HepG2 (cell line): ENCODE measurements around the gene ANKRD65. TPM values are rescaled to one million over a fixed set of nuclear protein-coding genes. Genes with fewer than 3 reads are reported as not detected.

Experiments
- ATF7-NPFF ChIP-seq: sonication (generic); formaldehyde crosslinking; IDR thresholded peaks from 2 replicates; pipeline ENCODE4 v1.8.1; 2023; ENCODE audit warnings: mild to moderate bottlenecking, low read depth, missing genetic modification reagents, moderate library complexity
- BRD4 ChIP-seq: sonication (generic); formaldehyde crosslinking; IDR thresholded peaks from 2 replicates; pipeline ENCODE4 v1.4.0; 2020; ENCODE audit warnings: missing genetic modification reagents
- CAMTA2 ChIP-seq: sonication (generic); formaldehyde crosslinking; IDR thresholded peaks from 2 replicates; pipeline ENCODE4 v1.4.0; 2020; ENCODE audit warnings: mild to moderate bottlenecking, missing genetic modification reagents, borderline replicate concordance
- CCAR2 ChIP-seq: fragments of 200-400 bp; formaldehyde crosslinking; optimal IDR thresholded peaks from 2 replicates; pipeline ENCODE3; 2018; ENCODE audit warnings: low read depth, mild to moderate bottlenecking, low read length, moderate library complexity
- FOXK2 ChIP-seq: fragments of 450-650 bp; IDR thresholded peaks from 2 replicates; pipeline ENCODE4 v1.6.1; 2016
- JARID2 ChIP-seq: sonication (generic); formaldehyde crosslinking; IDR thresholded peaks from 2 replicates; pipeline ENCODE4 v1.8.1; 2023; ENCODE audit warnings: missing genetic modification reagents, inconsistent platforms; ENCODE audit not compliant: insufficient replicate concordance
- KDM2A ChIP-seq: sonication (generic); formaldehyde crosslinking; IDR thresholded peaks from 2 replicates; pipeline ENCODE4 v1.4.0; 2020; ENCODE audit warnings: low read depth, missing genetic modification reagents, borderline replicate concordance
- KLF16 ChIP-seq, 2 experiments: sonication (generic) in 1 of 2; formaldehyde crosslinking in 1 of 2; IDR thresholded peaks; 2 replicates each; pipeline versions ENCODE4 v1.6.1 to v1.8.0; 2016 to 2023; ENCODE audit warnings: missing genetic modification reagents in 2 of 2, missing compliant biosample characterization in 1 of 2
- MTA3 ChIP-seq: sonication (generic); formaldehyde crosslinking; IDR thresholded peaks from 2 replicates; pipeline ENCODE4 v1.4.0; 2020; ENCODE audit warnings: missing genetic modification reagents
- NCOA5 ChIP-seq: sonication (generic); formaldehyde crosslinking; IDR thresholded peaks from 2 replicates; pipeline ENCODE4 v1.4.0; 2020; ENCODE audit warnings: missing genetic modification reagents
- NFATC3 ChIP-seq: sonication (generic); formaldehyde crosslinking; IDR thresholded peaks from 2 replicates; pipeline ENCODE4 v1.5.1; 2020; ENCODE audit warnings: mild to moderate bottlenecking, missing genetic modification reagents
- RFX3 ChIP-seq: IDR thresholded peaks from 2 replicates; pipeline ENCODE4 v1.6.1; 2016; ENCODE audit warnings: missing biosample characterization, missing genetic modification reagents
- SMARCE1 ChIP-seq: fragments of 450-650 bp; IDR thresholded peaks from 2 replicates; pipeline ENCODE4 v1.6.1; 2017; ENCODE audit warnings: borderline replicate concordance
- TBX2 ChIP-seq: sonication (generic); formaldehyde crosslinking; IDR thresholded peaks from 2 replicates; pipeline ENCODE4 v1.5.0; 2020; ENCODE audit warnings: missing genetic modification reagents, mild to moderate bottlenecking, borderline replicate concordance
- TBX3 ChIP-seq: fragments of 450-650 bp; IDR thresholded peaks from 2 replicates; pipeline ENCODE4 v1.6.1; 2017; ENCODE audit warnings: antibody characterized with exemption, mild to moderate bottlenecking, inconsistent platforms, borderline replicate concordance
- TCF12 ChIP-seq, 2 experiments: fragments of 450-650 bp in 1 of 2; sonication (generic) in 1 of 2; formaldehyde crosslinking in 1 of 2; IDR thresholded peaks; 2 replicates each; pipeline versions ENCODE4 v1.6.1 to v1.8.0; 2017 to 2022; ENCODE audit warnings: antibody characterized with exemption in 1 of 2, mild to moderate bottlenecking in 1 of 2, missing genetic modification reagents in 1 of 2, moderate library complexity in 1 of 2
- ZFP90 ChIP-seq: sonication (generic); formaldehyde crosslinking; IDR thresholded peaks from 2 replicates; pipeline ENCODE4 v1.8.0; 2022; ENCODE audit warnings: missing genetic modification reagents, mild to moderate bottlenecking, inconsistent platforms, borderline replicate concordance
- ZNF121 ChIP-seq: sonication (generic); formaldehyde crosslinking; IDR thresholded peaks from 2 replicates; pipeline ENCODE4 v1.5.0; 2020; ENCODE audit warnings: mild to moderate bottlenecking, missing genetic modification reagents
- ZNF670 ChIP-seq: sonication (generic); formaldehyde crosslinking; IDR thresholded peaks from 2 replicates; pipeline ENCODE4 v1.8.0; 2022; ENCODE audit warnings: mild to moderate bottlenecking, missing genetic modification reagents, borderline replicate concordance
- ZNF790 ChIP-seq: sonication (generic); formaldehyde crosslinking; IDR thresholded peaks from 2 replicates; pipeline ENCODE4 v1.8.0; 2022; ENCODE audit warnings: missing genetic modification reagents, mild to moderate bottlenecking, borderline replicate concordance
- polyA plus RNA-seq, 8 experiments: library from polyadenylated mRNA; depleted of rRNA in 3 of 8; stranded (reverse) in 7 of 8; unstranded in 1 of 8; fragments of >200 nt; fragmentation: Illumina TruSeq in 4 of 8; extraction: Trizol in 4 of 8; gene quantifications; 2 replicates each; pipeline versions ENCODE4 v1.2.1 to v1.2.3, GENCODE V29; 2011 to 2016; ENCODE audit warnings: low read depth in 4 of 8, missing spikeins in 1 of 8, mixed read lengths in 1 of 8; ENCODE audit not compliant: insufficient read depth in 1 of 8
- total RNA-seq, 5 experiments: library from RNA; depleted of rRNA; stranded (reverse); fragments of >200 nt; fragmentation: Illumina TruSeq; extraction: Trizol; gene quantifications; 2 replicates each; pipeline ENCODE4 v1.2.3, GENCODE V29; 2016; ENCODE audit warnings: low read depth in 1 of 5
- TF ChIP-seq, protein P1 (sequence below): sonication (generic); formaldehyde crosslinking; IDR thresholded peaks from 2 replicates; pipeline ENCODE4 v1.8.1; 2023; ENCODE audit warnings: missing genetic modification reagents, inconsistent platforms, borderline replicate concordance
- TF ChIP-seq, protein P2 (sequence below), 2 experiments: fragments of 450-650 bp in 1 of 2; sonication (generic) in 1 of 2; formaldehyde crosslinking; IDR thresholded peaks; 2 replicates each; pipeline versions ENCODE4 v1.5.0 to v1.8.0; 2020 to 2022; ENCODE audit warnings: mild to moderate bottlenecking in 1 of 2, missing genetic modification reagents in 1 of 2
- TF ChIP-seq, protein P3 (sequence below): sonication (generic); formaldehyde crosslinking; IDR thresholded peaks from 2 replicates; pipeline ENCODE4 v1.4.0; 2020; ENCODE audit warnings: mild to moderate bottlenecking, low read depth, missing genetic modification reagents
- TF ChIP-seq, protein P4 (sequence below): sonication (generic); formaldehyde crosslinking; IDR thresholded peaks from 2 replicates; pipeline ENCODE4 v1.4.0; 2020; ENCODE audit warnings: mild to moderate bottlenecking, missing genetic modification reagents
- TF ChIP-seq, protein P5 (sequence below): sonication (generic); formaldehyde crosslinking; IDR thresholded peaks from 2 replicates; pipeline ENCODE4 v1.5.1; 2020; ENCODE audit warnings: mild to moderate bottlenecking, moderate library complexity, missing genetic modification reagents

ANKRD65 gene
- total and polyA plus RNA-seq, 2 of the 13 experiments (the other 11 are each of a cell fraction or from before 2014, with no cell fraction given), result 12.1 to 30.1 TPM

DNA sequence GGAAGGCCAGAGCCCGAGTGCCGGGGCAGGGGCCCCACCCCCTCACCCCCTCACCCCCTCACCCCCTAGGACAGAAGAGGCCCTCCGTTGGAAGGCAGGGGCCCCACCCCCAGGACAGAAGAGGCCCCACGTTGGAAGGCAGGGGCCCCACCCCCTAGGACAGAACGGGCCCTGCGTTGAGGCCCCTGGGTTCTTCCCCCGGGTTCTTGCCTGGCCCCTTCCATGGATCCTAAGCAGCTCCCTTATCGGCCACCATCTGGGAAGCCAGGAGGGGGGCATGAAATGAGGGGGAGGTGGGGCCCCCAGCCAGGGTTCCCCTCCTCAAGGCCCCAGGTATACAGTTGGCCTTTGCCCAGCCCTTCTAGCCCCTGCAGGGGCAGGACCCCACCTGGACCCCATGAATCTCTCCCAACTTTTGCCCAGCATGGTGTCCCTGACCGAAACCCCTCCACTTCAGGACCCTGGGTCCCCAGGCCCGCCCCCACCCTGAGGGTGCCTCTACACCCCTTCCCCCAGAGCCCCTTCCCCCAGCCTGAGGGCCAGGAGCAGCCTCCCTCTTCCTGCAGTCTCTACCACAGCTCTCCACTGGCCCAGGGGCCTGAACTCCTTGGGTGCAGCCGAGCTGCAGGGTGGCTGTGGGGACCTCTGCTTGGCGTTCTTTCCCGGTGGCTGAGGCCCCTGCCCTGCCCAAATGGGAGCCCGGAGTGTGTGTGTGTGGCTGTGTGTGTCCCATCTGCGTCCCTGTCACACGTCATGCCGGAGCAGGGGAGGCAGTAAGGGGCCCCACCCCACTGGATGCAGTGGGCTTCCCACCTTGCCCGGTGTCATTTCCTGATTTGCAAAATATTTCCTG lies 10.1 kb upstream of the ANKRD65 start (continued):
- TF ChIP-seq TBX3, result no peak
- TF ChIP-seq, protein P1, sequence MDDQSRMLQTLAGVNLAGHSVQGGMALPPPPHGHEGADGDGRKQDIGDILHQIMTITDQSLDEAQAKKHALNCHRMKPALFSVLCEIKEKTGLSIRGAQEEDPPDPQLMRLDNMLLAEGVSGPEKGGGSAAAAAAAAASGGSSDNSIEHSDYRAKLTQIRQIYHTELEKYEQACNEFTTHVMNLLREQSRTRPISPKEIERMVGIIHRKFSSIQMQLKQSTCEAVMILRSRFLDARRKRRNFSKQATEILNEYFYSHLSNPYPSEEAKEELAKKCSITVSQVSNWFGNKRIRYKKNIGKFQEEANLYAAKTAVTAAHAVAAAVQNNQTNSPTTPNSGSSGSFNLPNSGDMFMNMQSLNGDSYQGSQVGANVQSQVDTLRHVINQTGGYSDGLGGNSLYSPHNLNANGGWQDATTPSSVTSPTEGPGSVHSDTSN, result no peak
- TF ChIP-seq ZNF670 (CRISPR knock-in tag), result 0 out of 2 replicates have a peak, but pooled peaks have one; percentile 9
- TF ChIP-seq, protein P2, sequence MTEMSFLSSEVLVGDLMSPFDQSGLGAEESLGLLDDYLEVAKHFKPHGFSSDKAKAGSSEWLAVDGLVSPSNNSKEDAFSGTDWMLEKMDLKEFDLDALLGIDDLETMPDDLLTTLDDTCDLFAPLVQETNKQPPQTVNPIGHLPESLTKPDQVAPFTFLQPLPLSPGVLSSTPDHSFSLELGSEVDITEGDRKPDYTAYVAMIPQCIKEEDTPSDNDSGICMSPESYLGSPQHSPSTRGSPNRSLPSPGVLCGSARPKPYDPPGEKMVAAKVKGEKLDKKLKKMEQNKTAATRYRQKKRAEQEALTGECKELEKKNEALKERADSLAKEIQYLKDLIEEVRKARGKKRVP (CRISPR knock-in tag; IDR thresholded peaks at IDR 0.05), result no peak
- no peak for TF ChIP-seq TBX2
- TF ChIP-seq FOXK2, result no peak
- TF ChIP-seq BRD4 (CRISPR knock-in tag), result no peak
- no peak for TF ChIP-seq SMARCE1
- TF ChIP-seq RFX3 (CRISPR knock-in tag), result no peak
- TF ChIP-seq ATF7-NPFF (CRISPR knock-in tag), result 0 out of 2 replicates have a peak, but pooled peaks have one; percentile 41
- TF ChIP-seq ZNF121 (CRISPR knock-in tag), result peak; percentile 66; the same call in 1 of the 2 replicates
- no peak for TF ChIP-seq KLF16 (CRISPR knock-in tag; IDR thresholded peaks at IDR 0.05)
- TF ChIP-seq NCOA5 (CRISPR knock-in tag), result no peak
- TF ChIP-seq, protein P3, sequence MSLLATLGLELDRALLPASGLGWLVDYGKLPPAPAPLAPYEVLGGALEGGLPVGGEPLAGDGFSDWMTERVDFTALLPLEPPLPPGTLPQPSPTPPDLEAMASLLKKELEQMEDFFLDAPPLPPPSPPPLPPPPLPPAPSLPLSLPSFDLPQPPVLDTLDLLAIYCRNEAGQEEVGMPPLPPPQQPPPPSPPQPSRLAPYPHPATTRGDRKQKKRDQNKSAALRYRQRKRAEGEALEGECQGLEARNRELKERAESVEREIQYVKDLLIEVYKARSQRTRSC (CRISPR knock-in tag), result peak; percentile 21; the same call in 1 of the 2 replicates
- no peak for TF ChIP-seq ZFP90 (CRISPR knock-in tag)
- no peak for TF ChIP-seq MTA3
- 0 out of 2 replicates have a peak, but pooled peaks have one; percentile 64 for TF ChIP-seq ZNF790
- TF ChIP-seq NFATC3 (CRISPR knock-in tag), result no peak
- TF ChIP-seq TCF12 (IDR thresholded peaks at IDR 0.05), result no peak
- TF ChIP-seq TCF12 (CRISPR knock-in tag; IDR thresholded peaks at IDR 0.05), result no peak
- no peak for TF ChIP-seq KDM2A (CRISPR knock-in tag)
- TF ChIP-seq, protein P4, sequence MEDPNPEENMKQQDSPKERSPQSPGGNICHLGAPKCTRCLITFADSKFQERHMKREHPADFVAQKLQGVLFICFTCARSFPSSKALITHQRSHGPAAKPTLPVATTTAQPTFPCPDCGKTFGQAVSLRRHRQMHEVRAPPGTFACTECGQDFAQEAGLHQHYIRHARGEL, result no peak
- no peak for TF ChIP-seq JARID2 (CRISPR knock-in tag)
- no peak for TF ChIP-seq CAMTA2 (CRISPR knock-in tag)
- TF ChIP-seq, protein P5, sequence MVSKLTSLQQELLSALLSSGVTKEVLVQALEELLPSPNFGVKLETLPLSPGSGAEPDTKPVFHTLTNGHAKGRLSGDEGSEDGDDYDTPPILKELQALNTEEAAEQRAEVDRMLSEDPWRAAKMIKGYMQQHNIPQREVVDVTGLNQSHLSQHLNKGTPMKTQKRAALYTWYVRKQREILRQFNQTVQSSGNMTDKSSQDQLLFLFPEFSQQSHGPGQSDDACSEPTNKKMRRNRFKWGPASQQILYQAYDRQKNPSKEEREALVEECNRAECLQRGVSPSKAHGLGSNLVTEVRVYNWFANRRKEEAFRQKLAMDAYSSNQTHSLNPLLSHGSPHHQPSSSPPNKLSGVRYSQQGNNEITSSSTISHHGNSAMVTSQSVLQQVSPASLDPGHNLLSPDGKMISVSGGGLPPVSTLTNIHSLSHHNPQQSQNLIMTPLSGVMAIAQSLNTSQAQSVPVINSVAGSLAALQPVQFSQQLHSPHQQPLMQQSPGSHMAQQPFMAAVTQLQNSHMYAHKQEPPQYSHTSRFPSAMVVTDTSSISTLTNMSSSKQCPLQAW, result no peak
- TF ChIP-seq CCAR2, result no peak
